SH-SY5Y (cell line): ENCODE data around the gene C1QTNF3.

Experiments
- GATA2 ChIP-seq: IDR thresholded peaks from 2 replicates; pipeline ENCODE4 v1.6.1; 2011; ENCODE audit warnings: mild to moderate bottlenecking, low read depth, low read length
- GATA3 ChIP-seq: IDR thresholded peaks from 2 replicates; pipeline ENCODE4 v1.6.1; 2011; ENCODE audit warnings: low read depth, mild to moderate bottlenecking, low read length, moderate library complexity

The C1QTNF3 gene

GRCh38 chr5:34026089-34026761, 16.8 kb downstream of the C1QTNF3 start:
- no peak for TF ChIP-seq GATA2
- no peak for TF ChIP-seq GATA3

- TF ChIP-seq GATA3 (no peak), GATA2 (no peak)
Observed at GRCh38 chr5:34022121-34022705, 20.8 kb downstream of the C1QTNF3 start.

GRCh38 chr5:34021334-34021733, 21.7 kb downstream of the C1QTNF3 start:
- TF ChIP-seq GATA3: no peak
- TF ChIP-seq GATA2: no peak

- TF ChIP-seq GATA3: no peak
- no peak for TF ChIP-seq GATA2
Observed at GRCh38 chr5:34020726-34021125, 22.3 kb downstream of the C1QTNF3 start.

GRCh38 chr5:34017254-34017653, 25.8 kb downstream of the C1QTNF3 start:
- no peak for TF ChIP-seq GATA3
- TF ChIP-seq GATA2: no peak

GRCh38 chr5:34016750-34017149, 26.3 kb downstream of the C1QTNF3 start:
- TF ChIP-seq GATA2: no peak
- no peak for TF ChIP-seq GATA3

GRCh38 chr5:34016222-34016621, 26.8 kb downstream of the C1QTNF3 start:
- no peak for TF ChIP-seq GATA2

- TF ChIP-seq GATA3: no peak
Observed at GRCh38 chr5:34015120-34015822, 27.7 kb downstream of the C1QTNF3 start.

- TF ChIP-seq GATA2 (no peak), GATA3 (no peak)
Observed at GRCh38 chr5:34014626-34015025, 28.4 kb downstream of the C1QTNF3 start.

GRCh38 chr5:34013547-34013946, 29.5 kb downstream of the C1QTNF3 start:
- no peak for TF ChIP-seq GATA3

- TF ChIP-seq GATA3 (no peak), GATA2 (no peak)
Observed at GRCh38 chr5:34012791-34013190, 30.2 kb downstream of the C1QTNF3 start.

- no peak for TF ChIP-seq GATA3
Observed at GRCh38 chr5:34011536-34011935, 31.5 kb downstream of the C1QTNF3 start.

GRCh38 chr5:34009610-34010009, 33.4 kb downstream of the C1QTNF3 start:
- TF ChIP-seq GATA3: no peak
- TF ChIP-seq GATA2: no peak

GRCh38 chr5:34008802-34009201, 34.2 kb downstream of the C1QTNF3 start:
- TF ChIP-seq GATA2: no peak
